Keratinocyte (primary cell): Measurements from ENCODE around the gene SLFN14. TPM values are rescaled to one million over a fixed set of nuclear protein-coding genes. Genes with fewer than 3 reads are reported as not detected.

Source experiments
- DNase-seq: peaks from one replicate; pipeline ENCODE4 v3.0.0-alpha.2; 2011; ENCODE audit warnings: low read depth, missing footprints, low spot score
- FAIRE-seq: peaks from 2 replicates; lab custom pipeline; 2011; peaks lifted over from hg19 to GRCh38; lab: Jason Lieb, UNC
- H2AFZ ChIP-seq: 2 replicates; pipeline ENCODE4 v1.6.0; 2012; ENCODE audit warnings: low read length, control low read depth, inconsistent platforms; ENCODE audit not compliant: control insufficient read depth
- H3K27ac ChIP-seq: 2 replicates; pipeline ENCODE4 v1.5.1; 2011; ENCODE audit warnings: low read length; ENCODE audit not compliant: control insufficient read depth, insufficient read depth
- H3K27me3 ChIP-seq: 3 replicates; pipeline ENCODE4 v1.6.0; 2011; ENCODE audit warnings: low read length; ENCODE audit not compliant: control insufficient read depth, insufficient read depth; ENCODE audit errors: extremely low read depth
- H3K36me3 ChIP-seq, 2 experiments: 2 replicates in 1 of 2; 3 replicates in 1 of 2; pipeline ENCODE4 v1.5.1; 2011; ENCODE audit warnings: low read length in 2 of 2, mild to moderate bottlenecking in 1 of 2; ENCODE audit not compliant: control insufficient read depth in 2 of 2, insufficient read depth in 2 of 2; ENCODE audit errors: extremely low read depth in 1 of 2
- H3K4me1 ChIP-seq: 3 replicates; pipeline ENCODE4 v1.5.1; 2011; ENCODE audit warnings: low read length; ENCODE audit not compliant: control insufficient read depth, insufficient read depth; ENCODE audit errors: extremely low read depth
- H3K4me2 ChIP-seq: 3 replicates; pipeline ENCODE4 v1.6.0; 2011; ENCODE audit warnings: low read depth, low read length; ENCODE audit not compliant: control insufficient read depth, insufficient read depth; ENCODE audit errors: extremely low read depth
- H3K4me3 ChIP-seq, 3 experiments: fragments of 200-600 bp in 1 of 3; sonication (generic) in 1 of 3; 2 replicates in 2 of 3; 3 replicates in 1 of 3; pipeline ENCODE4 v1.5.1; 2011 to 2016; ENCODE audit warnings: low read length in 3 of 3, mild to moderate bottlenecking in 3 of 3, control low read depth in 2 of 3, inconsistent platforms in 1 of 3, low read depth in 1 of 3, mixed read lengths in 1 of 3, mixed run types in 1 of 3, moderate library complexity in 1 of 3; ENCODE audit not compliant: control insufficient read depth in 2 of 3, insufficient read depth in 2 of 3; ENCODE audit errors: extremely low read depth in 1 of 3
- H3K79me2 ChIP-seq: 2 replicates; pipeline ENCODE4 v1.6.0; 2012; ENCODE audit warnings: low read length; ENCODE audit not compliant: control insufficient read depth, insufficient read depth
- H3K9ac ChIP-seq: 3 replicates; pipeline ENCODE4 v1.6.0; 2011; ENCODE audit warnings: low read length; ENCODE audit not compliant: control insufficient read depth, insufficient read depth; ENCODE audit errors: extremely low read depth
- H3K9me1 ChIP-seq: 3 replicates; pipeline ENCODE4 v1.6.0; 2011; ENCODE audit warnings: low read length; ENCODE audit not compliant: control insufficient read depth, insufficient read depth; ENCODE audit errors: extremely low read depth
- H3K9me3 ChIP-seq: 2 replicates; pipeline ENCODE4 v1.5.1; 2012; ENCODE audit warnings: low read depth, low read length; ENCODE audit not compliant: control insufficient read depth
- H4K20me1 ChIP-seq: 3 replicates; pipeline ENCODE4 v1.6.0; 2011; ENCODE audit warnings: low read length; ENCODE audit not compliant: control insufficient read depth, insufficient read depth; ENCODE audit errors: extremely low read depth
- EZH2 ChIP-seq: IDR thresholded peaks from one replicate; pipeline ENCODE4 v1.6.1; 2012; ENCODE audit warnings: inconsistent platforms, mild to moderate bottlenecking, low read length, moderate library complexity
- dilution Hi-C: fragments of 300-500 bp; cut with MboI; formaldehyde crosslinking; loops from one replicate; pipeline ENCODE4 v1.7.0; 2020; ENCODE audit warnings: low sequenced_read_pairs; ENCODE audit not compliant: extremely low pct_ligation_motif_present
- polyA plus RNA-seq, 5 experiments: library from polyadenylated mRNA; depleted of rRNA in 3 of 5; stranded (reverse) in 3 of 5; stranded (forward) in 1 of 5; unstranded in 1 of 5; fragments of >200 nt; gene quantifications; 1 replicate in 1 of 5; 2 replicates in 3 of 5; 3 replicates in 1 of 5; pipeline versions ENCODE4 v1.2.1 to v1.2.3, GENCODE V29; 2011 to 2012; ENCODE audit warnings: missing spikeins in 2 of 5, low read depth in 1 of 5, low replicate concordance in 1 of 5
- TF ChIP-seq, protein P1 (sequence below), 3 experiments: IDR thresholded peaks in 1 of 3; conservative IDR thresholded peaks in 1 of 3; optimal IDR thresholded peaks in 1 of 3; 2 replicates in 2 of 3; 3 replicates in 1 of 3; pipeline versions ENCODE3 to v1.5.1; 2011; ENCODE audit warnings: low read length in 3 of 3, mild to moderate bottlenecking in 3 of 3, moderate library complexity in 2 of 3, control low read depth in 1 of 3, inconsistent platforms in 1 of 3; ENCODE audit not compliant: insufficient read depth in 2 of 3; ENCODE audit errors: extremely low read depth in 1 of 3

Gene SLFN14
- polyA plus RNA-seq, 1 donor (not counting 4 experiments of a cell fraction or from before 2014, with no cell fraction given) = not detected

DNA sequence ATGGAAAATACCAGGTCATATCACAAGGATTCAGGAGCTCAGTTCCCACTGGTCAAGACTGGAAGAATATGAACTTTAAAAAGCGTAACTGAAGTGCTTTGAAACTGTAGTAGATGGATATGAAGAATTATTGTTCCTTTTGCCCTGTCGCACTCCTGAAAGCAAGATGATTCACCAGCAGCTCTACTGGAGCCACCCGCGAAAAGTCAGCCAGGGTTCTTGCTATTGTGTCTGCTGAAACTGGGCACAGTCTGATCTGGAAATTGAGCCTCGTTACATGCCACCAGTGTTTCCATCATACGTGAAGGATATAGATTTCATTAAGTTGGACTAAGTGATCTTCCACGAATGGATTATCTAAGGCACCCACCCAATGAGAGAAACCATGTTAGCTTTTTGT is 43.1 kb upstream of the SLFN14 start:
- TF ChIP-seq, protein P1, sequence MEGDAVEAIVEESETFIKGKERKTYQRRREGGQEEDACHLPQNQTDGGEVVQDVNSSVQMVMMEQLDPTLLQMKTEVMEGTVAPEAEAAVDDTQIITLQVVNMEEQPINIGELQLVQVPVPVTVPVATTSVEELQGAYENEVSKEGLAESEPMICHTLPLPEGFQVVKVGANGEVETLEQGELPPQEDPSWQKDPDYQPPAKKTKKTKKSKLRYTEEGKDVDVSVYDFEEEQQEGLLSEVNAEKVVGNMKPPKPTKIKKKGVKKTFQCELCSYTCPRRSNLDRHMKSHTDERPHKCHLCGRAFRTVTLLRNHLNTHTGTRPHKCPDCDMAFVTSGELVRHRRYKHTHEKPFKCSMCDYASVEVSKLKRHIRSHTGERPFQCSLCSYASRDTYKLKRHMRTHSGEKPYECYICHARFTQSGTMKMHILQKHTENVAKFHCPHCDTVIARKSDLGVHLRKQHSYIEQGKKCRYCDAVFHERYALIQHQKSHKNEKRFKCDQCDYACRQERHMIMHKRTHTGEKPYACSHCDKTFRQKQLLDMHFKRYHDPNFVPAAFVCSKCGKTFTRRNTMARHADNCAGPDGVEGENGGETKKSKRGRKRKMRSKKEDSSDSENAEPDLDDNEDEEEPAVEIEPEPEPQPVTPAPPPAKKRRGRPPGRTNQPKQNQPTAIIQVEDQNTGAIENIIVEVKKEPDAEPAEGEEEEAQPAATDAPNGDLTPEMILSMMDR (optimal IDR thresholded peaks at IDR 0.05 in 1 of 3, IDR thresholded peaks at IDR 0.05 in 1 of 3, conservative IDR thresholded peaks at IDR 0.05 in 1 of 3; ENCODE audit: extremely low read depth in 1 of 3, insufficient read depth in 2 of 3, low read length in 3 of 3) = no peak
- TF ChIP-seq EZH2 = no peak
- no peaks in the 10 kb centered on the region for H3K9me3 ChIP-seq
- FAIRE-seq (no peak), DNase-seq (no peak)
- dilution Hi-C loops = no loop called here
- no peaks in the 10 kb centered on the region for H3K27me3 ChIP-seq
- peaks cover 19 to 27% of the 10 kb centered on the region in 2 experiments for H3K36me3 ChIP-seq
- no peak overlapping the region for H3K9ac ChIP-seq
- H3K27ac ChIP-seq = no peak overlapping the region
- H3K4me3 ChIP-seq = no peak overlapping the region
- no peak overlapping the region for H2AFZ ChIP-seq
- H3K79me2 ChIP-seq = peaks cover 17% of the 10 kb centered on the region
- no peak overlapping the region for H3K4me2 ChIP-seq
- H3K4me1 ChIP-seq = no peaks in the 10 kb centered on the region
- H4K20me1 ChIP-seq = peaks cover 4% of the 10 kb centered on the region
- H3K9me1 ChIP-seq = no peaks in the 10 kb centered on the region

DNA sequence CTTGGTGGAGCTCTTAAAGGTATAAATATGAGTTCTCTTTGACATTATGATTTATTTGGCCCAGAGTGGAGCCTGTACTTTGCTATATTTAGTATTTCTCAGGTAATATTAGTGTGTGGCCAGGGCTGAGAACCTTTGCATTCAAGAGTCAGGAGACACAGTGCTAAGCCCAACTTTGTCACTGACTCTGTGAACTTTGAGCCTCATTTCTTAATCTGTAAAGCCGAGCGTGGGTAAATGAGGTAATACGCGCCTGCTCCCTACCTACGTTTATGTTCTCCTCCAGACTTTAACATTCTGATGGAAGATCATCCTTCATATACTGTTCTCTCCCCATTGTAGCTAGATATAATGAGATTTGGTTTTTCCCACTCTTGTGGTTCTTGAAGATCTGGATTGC is 37.0 kb upstream of the SLFN14 start:
- H3K27me3 ChIP-seq = no peaks in the 10 kb centered on the region
- H3K9me3 ChIP-seq = no peaks in the 10 kb centered on the region
- H3K4me1 ChIP-seq = no peaks in the 10 kb centered on the region
- FAIRE-seq (no peak), DNase-seq (no peak)
- peaks cover 4% of the 10 kb centered on the region for H4K20me1 ChIP-seq
- H3K4me3 ChIP-seq = no peak overlapping the region
- peaks cover 65% of the 10 kb centered on the region for H3K79me2 ChIP-seq
- no peaks in the 10 kb centered on the region for H3K9me1 ChIP-seq
- H3K27ac ChIP-seq = no peak overlapping the region
- no peak overlapping the region for H3K4me2 ChIP-seq
- no peak overlapping the region for H2AFZ ChIP-seq
- peaks cover 13 to 19% of the 10 kb centered on the region in 2 experiments for H3K36me3 ChIP-seq
- dilution Hi-C loops = no loop called here
- H3K9ac ChIP-seq = no peak overlapping the region
- TF ChIP-seq EZH2 = no peak
- TF ChIP-seq, protein P1 (optimal IDR thresholded peaks at IDR 0.05 in 1 of 3, IDR thresholded peaks at IDR 0.05 in 1 of 3, conservative IDR thresholded peaks at IDR 0.05 in 1 of 3; ENCODE audit: extremely low read depth in 1 of 3, insufficient read depth in 2 of 3, low read length in 3 of 3) = no peak
